Cardiac septum (tissue), 1 donor: ENCODE data around the gene SLC35F1. TPM values are rescaled to one million over a fixed set of nuclear protein-coding genes. Genes with fewer than 3 reads are reported as not detected.
"Not testable (repeated sequence)": the region's sequence is repeated elsewhere in the genome, so short reads cannot be mapped to it uniquely, and the experiment has no call there.

ENCODE experiments used
- DNase-seq: peaks from one replicate; pipeline ENCODE4 v3.0.0-alpha.2; 2020; ENCODE audit warnings: low spot score
- intact Hi-C: fragments of 100-400 bp; cut with DNase I; formaldehyde crosslinking; loops from one replicate; pipeline ENCODE4 v1.14.0; 2022
- total RNA-seq: library from RNA; stranded (reverse); fragmentation: NEBNext Ultra II Directional; extraction: Animal tissue kit (Norgen Biotek cat#: 25700); gene quantifications from one replicate; pipeline ENCODE4 v1.2.1, GENCODE V29; 2021
- donor health status: DM: no; HTN: no; CAD: no.

SLC35F1 gene
- total RNA-seq, 1 donor from 2014 or later, result 7.7 TPM

- no peak for DNase-seq
- intact Hi-C loops, result no loop called here
Measured at GRCh38 chr6:117919775-117920729, 13.0 kb downstream of the SLC35F1 start.

- DNase-seq, result no peak
- intact Hi-C loops, result no loop called here
Measured at GRCh38 chr6:117924690-117925089, 17.6 kb downstream of the SLC35F1 start.

- intact Hi-C loops, result no loop called here
- DNase-seq, result no peak
Measured at GRCh38 chr6:117927866-117928265, 20.8 kb downstream of the SLC35F1 start.

- DNase-seq, result no peak
- intact Hi-C loops, result no loop called here
Measured at GRCh38 chr6:117928833-117929232, 21.8 kb downstream of the SLC35F1 start.

GRCh38 chr6:117929501-117929900 is 22.4 kb downstream of the SLC35F1 start:
- intact Hi-C loops, result no loop called here
- no peak for DNase-seq

- no peak for DNase-seq
- intact Hi-C loops, result no loop called here
Measured at GRCh38 chr6:117930645-117931044, 23.6 kb downstream of the SLC35F1 start.

- intact Hi-C loops, result no loop called here
- DNase-seq, result no peak
Measured at GRCh38 chr6:117932001-117932400, 24.9 kb downstream of the SLC35F1 start.

- intact Hi-C loops, result no loop called here
- no peak for DNase-seq
Measured at GRCh38 chr6:117932676-117933075, 25.6 kb downstream of the SLC35F1 start.

GRCh38 chr6:117933471-117933870 is 26.4 kb downstream of the SLC35F1 start:
- intact Hi-C loops, result no loop called here
- DNase-seq, result no peak

GRCh38 chr6:117938311-117938995 is 31.4 kb downstream of the SLC35F1 start:
- intact Hi-C loops, result no loop called here
- DNase-seq, result no peak

- intact Hi-C loops, result no loop called here
- DNase-seq, result no peak
Measured at GRCh38 chr6:117947234-117947633, 40.2 kb downstream of the SLC35F1 start.

GRCh38 chr6:117951783-117952182 is 44.7 kb downstream of the SLC35F1 start:
- intact Hi-C loops, result no loop called here
- DNase-seq, result no peak

GRCh38 chr6:117955684-117956256 is 48.7 kb downstream of the SLC35F1 start:
- DNase-seq, result no peak
- intact Hi-C loops, result no loop called here

- intact Hi-C loops, result no loop called here
- DNase-seq, result no peak
Measured at GRCh38 chr6:117956386-117956785, 49.3 kb downstream of the SLC35F1 start.

- no peak for DNase-seq
- intact Hi-C loops, result no loop called here
Measured at GRCh38 chr6:117958536-117958935, 51.5 kb downstream of the SLC35F1 start.

GRCh38 chr6:117960877-117961276 is 53.8 kb downstream of the SLC35F1 start:
- no peak for DNase-seq
- intact Hi-C loops, result no loop called here

GRCh38 chr6:117961301-117961700 is 54.2 kb downstream of the SLC35F1 start:
- no peak for DNase-seq
- intact Hi-C loops, result no loop called here

GRCh38 chr6:117965763-117966162 is 58.7 kb downstream of the SLC35F1 start:
- intact Hi-C loops, DNase-seq: not testable (repeated sequence)

- intact Hi-C loops, result no loop called here
- DNase-seq, result no peak
Measured at GRCh38 chr6:117971637-117972036, 64.6 kb downstream of the SLC35F1 start.

- DNase-seq, result no peak
- intact Hi-C loops, result loop anchor here (5.0 kb wide), 2 partner anchors 287 to 307 kb away; no protein-coding TSS in a partner anchor
Measured at GRCh38 chr6:117974914-117975627, 68.0 kb downstream of the SLC35F1 start.
